ENCODE results near the gene NCKAP5.

The NCKAP5 gene

DNA sequence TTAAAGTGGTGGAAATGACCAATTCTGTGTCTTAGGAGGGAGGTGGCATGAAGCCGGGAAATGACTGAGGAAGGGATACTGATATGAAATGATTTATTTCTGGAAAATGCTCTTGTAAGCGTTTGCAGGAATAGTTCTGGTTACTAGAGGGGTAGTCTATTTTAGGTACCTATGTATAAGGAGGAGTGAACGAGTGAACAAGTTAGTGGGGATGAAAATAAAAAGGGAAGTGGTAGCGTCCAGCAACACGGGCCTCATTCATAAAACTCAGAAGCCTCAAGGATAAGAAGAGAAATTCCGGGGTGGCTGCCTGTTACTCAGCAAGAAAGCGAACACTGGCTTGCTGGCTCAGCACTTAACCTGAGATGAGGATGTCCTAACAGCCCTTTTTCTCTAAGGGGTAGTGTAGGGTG, 303.3 kb downstream of the NCKAP5 start:
- no peak overlapping the region for H3K27ac ChIP-seq
- no peak overlapping the region for H3K4me3 ChIP-seq (ENCODE audit: low read depth in 1 of 2, low read length in 1 of 2)
- H3K9me3 ChIP-seq = no peaks in the 10 kb centered on the region
- H3K36me3 ChIP-seq = no peaks in the 10 kb centered on the region
- peaks cover 45% of the 10 kb centered on the region for H3K27me3 ChIP-seq
- no peak for TF ChIP-seq CTCF (IDR thresholded peaks at IDR 0.05)
- no peaks in the 10 kb centered on the region for H3K4me1 ChIP-seq (ENCODE audit: control insufficient read depth in 1 of 2, insufficient read depth in 1 of 2, low read depth in 1 of 2, low read length in 1 of 2)

DNA sequence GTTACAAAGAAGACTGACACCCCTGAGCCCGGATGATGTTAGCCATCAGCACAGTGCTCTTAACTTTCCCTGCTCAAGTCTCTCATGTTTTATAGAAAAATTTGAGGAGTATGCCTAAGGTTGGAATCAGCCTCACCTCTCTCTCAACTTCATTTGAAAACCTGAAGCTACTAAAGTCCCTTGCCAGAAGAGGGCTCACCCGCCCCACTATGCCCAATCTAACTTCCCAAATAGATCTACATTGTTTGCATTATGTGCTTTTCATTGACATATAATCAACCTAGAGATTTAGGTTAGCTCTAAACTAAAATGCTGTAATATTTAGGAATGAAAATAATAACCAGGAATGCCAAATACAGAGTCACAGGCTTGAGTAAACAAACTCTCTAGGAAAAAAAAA, 305.4 kb downstream of the NCKAP5 start:
- no peaks in the 10 kb centered on the region for H3K36me3 ChIP-seq
- H3K4me3 ChIP-seq (ENCODE audit: low read depth in 1 of 2, low read length in 1 of 2) = no peak overlapping the region
- no peak for TF ChIP-seq CTCF (IDR thresholded peaks at IDR 0.05)
- H3K4me1 ChIP-seq (ENCODE audit: control insufficient read depth in 1 of 2, insufficient read depth in 1 of 2, low read depth in 1 of 2, low read length in 1 of 2) = no peaks in the 10 kb centered on the region
- no peaks in the 10 kb centered on the region for H3K9me3 ChIP-seq
- peaks cover 42% of the 10 kb centered on the region for H3K27me3 ChIP-seq
- no peak overlapping the region for H3K27ac ChIP-seq

GRCh38 chr2:133255360-133255759, 312.9 kb downstream of the NCKAP5 start:
- Histone ChIP-seq H3K27ac (no peak overlapping the region), H3K36me3 (no peaks in the 10 kb centered on the region), H3K27me3 (no peaks in the 10 kb centered on the region), H3K9me3 (no peaks in the 10 kb centered on the region), H3K4me1 (ENCODE audit: control insufficient read depth in 1 of 2, insufficient read depth in 1 of 2, low read depth in 1 of 2, low read length in 1 of 2) (no peaks in the 10 kb centered on the region), H3K4me3 (ENCODE audit: low read depth in 1 of 2, low read length in 1 of 2) (no peak overlapping the region)
- no peak for TF ChIP-seq CTCF (IDR thresholded peaks at IDR 0.05)

- TF ChIP-seq CTCF (IDR thresholded peaks at IDR 0.05) = no peak
- no peaks in the 10 kb centered on the region for H3K27me3 ChIP-seq
- no peak overlapping the region for H3K27ac ChIP-seq
- no peak overlapping the region for H3K4me3 ChIP-seq (ENCODE audit: low read depth in 1 of 2, low read length in 1 of 2)
- no peaks in the 10 kb centered on the region for H3K36me3 ChIP-seq
- no peaks in the 10 kb centered on the region for H3K4me1 ChIP-seq (ENCODE audit: control insufficient read depth in 1 of 2, insufficient read depth in 1 of 2, low read depth in 1 of 2, low read length in 1 of 2)
- H3K9me3 ChIP-seq = no peaks in the 10 kb centered on the region
These were observed 314.5 kb downstream of the NCKAP5 start for GRCh38 chr2:133253793-133254192.

GRCh38 chr2:133252780-133253355, 315.4 kb downstream of the NCKAP5 start:
- no peak overlapping the region for H3K4me3 ChIP-seq (ENCODE audit: low read depth in 1 of 2, low read length in 1 of 2)
- TF ChIP-seq CTCF (IDR thresholded peaks at IDR 0.05) = no peak

GRCh38 chr2:133249362-133249761, 318.9 kb downstream of the NCKAP5 start:
- Histone ChIP-seq H3K9me3 (no peaks in the 10 kb centered on the region), H3K4me1 (ENCODE audit: control insufficient read depth in 1 of 2, insufficient read depth in 1 of 2, low read depth in 1 of 2, low read length in 1 of 2) (no peaks in the 10 kb centered on the region), H3K27me3 (no peaks in the 10 kb centered on the region), H3K4me3 (ENCODE audit: low read depth in 1 of 2, low read length in 1 of 2) (no peak overlapping the region), H3K27ac (no peak overlapping the region), H3K36me3 (no peaks in the 10 kb centered on the region)
- no peak for TF ChIP-seq CTCF (IDR thresholded peaks at IDR 0.05)

More at GRCh38 chr2:133252780-133253355, 315.4 kb downstream of the NCKAP5 start:
- Histone ChIP-seq H3K27me3 (no peaks in the 10 kb centered on the region), H3K27ac (no peak overlapping the region), H3K9me3 (no peaks in the 10 kb centered on the region), H3K36me3 (no peaks in the 10 kb centered on the region), H3K4me1 (ENCODE audit: control insufficient read depth in 1 of 2, insufficient read depth in 1 of 2, low read depth in 1 of 2, low read length in 1 of 2) (no peaks in the 10 kb centered on the region)
